ENCODE data around the gene NXNL2.
A peak's percentile ranks its signal among the peaks of the same experiment; 100 is the strongest.

Gene NXNL2

DNA sequence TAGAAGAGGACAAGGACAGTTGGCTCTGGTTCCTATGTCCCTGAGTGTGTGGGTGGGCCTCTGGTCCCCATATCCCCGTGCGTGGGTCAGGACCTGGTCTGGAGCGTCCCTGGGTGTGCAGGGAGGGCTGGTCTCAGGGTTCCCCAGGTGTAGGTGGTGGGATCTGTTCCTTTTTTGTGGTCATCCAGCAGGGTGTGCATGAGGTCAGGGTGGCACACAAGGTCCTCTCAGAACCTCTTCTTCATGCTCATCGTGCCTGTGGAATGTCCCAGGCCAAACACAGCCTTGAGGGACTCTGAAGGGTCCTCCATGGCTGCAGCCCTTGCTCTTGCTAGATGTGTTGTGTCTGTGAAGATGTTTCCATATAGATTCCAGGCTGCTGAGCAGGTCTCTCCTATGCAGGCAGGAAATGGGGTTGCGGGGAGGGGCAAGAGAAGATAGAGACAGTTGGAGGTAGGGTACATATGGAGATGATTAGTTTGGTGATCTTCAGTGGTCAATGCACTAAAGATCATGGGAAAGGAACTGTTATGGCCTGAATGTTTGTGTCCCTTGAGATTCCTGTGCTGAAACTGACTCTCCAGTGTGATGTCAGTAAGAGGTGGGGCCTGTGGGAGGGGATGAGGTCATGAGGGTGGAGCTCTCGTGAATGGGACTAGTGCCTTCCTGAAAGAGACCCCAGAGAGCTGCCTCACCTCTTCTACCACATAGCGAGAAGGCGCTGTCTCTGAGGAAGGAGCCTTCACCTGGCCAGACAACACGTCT, 53.1 kb downstream of the NXNL2 start:
- Histone ChIP-seq H4K20me1 (ENCODE audit: insufficient read depth) (no peaks in the 10 kb centered on the region), H3K27me3 (ENCODE audit: insufficient read depth, low read depth) (no peaks in the 10 kb centered on the region), H3K9ac (no peak overlapping the region), H3K27ac (no peak overlapping the region), H3K4me2 (no peak overlapping the region), H3K4me3 (IDR thresholded peaks at IDR 0.05; ENCODE audit: insufficient read depth, low read depth, low read length) (no peak overlapping the region), H2AFZ (ENCODE audit: low read depth) (no peak overlapping the region), H3K36me3 (ENCODE audit: insufficient read depth) (no peaks in the 10 kb centered on the region), H3K79me2 (ENCODE audit: insufficient read depth, low read depth) (no peaks in the 10 kb centered on the region), H3K4me1 (ENCODE audit: low read depth, poor library complexity, severe bottlenecking) (no peaks in the 10 kb centered on the region)
- no peak for TF ChIP-seq CTCF (conservative IDR thresholded peaks at IDR 0.05; ENCODE audit: low read depth, low read length)

- no peaks in the 10 kb centered on the region for H3K36me3 ChIP-seq (ENCODE audit: insufficient read depth)
- H4K20me1 ChIP-seq (ENCODE audit: insufficient read depth), result no peaks in the 10 kb centered on the region
- no peaks in the 10 kb centered on the region for H3K79me2 ChIP-seq (ENCODE audit: insufficient read depth, low read depth)
- H2AFZ ChIP-seq (ENCODE audit: low read depth), result no peak overlapping the region
- H3K27me3 ChIP-seq (ENCODE audit: insufficient read depth, low read depth), result no peaks in the 10 kb centered on the region
- no peak for TF ChIP-seq CTCF (conservative IDR thresholded peaks at IDR 0.05; ENCODE audit: low read depth, low read length)
- no peaks in the 10 kb centered on the region for H3K4me1 ChIP-seq (ENCODE audit: low read depth, poor library complexity, severe bottlenecking)
- H3K4me2 ChIP-seq, result no peak overlapping the region
- H3K27ac ChIP-seq, result no peak overlapping the region
- no peak overlapping the region for H3K4me3 ChIP-seq (IDR thresholded peaks at IDR 0.05; ENCODE audit: insufficient read depth, low read depth, low read length)
- H3K9ac ChIP-seq, result no peak overlapping the region
Measured at GRCh38 chr9:88589656-88590055, 54.7 kb downstream of the NXNL2 start.

DNA sequence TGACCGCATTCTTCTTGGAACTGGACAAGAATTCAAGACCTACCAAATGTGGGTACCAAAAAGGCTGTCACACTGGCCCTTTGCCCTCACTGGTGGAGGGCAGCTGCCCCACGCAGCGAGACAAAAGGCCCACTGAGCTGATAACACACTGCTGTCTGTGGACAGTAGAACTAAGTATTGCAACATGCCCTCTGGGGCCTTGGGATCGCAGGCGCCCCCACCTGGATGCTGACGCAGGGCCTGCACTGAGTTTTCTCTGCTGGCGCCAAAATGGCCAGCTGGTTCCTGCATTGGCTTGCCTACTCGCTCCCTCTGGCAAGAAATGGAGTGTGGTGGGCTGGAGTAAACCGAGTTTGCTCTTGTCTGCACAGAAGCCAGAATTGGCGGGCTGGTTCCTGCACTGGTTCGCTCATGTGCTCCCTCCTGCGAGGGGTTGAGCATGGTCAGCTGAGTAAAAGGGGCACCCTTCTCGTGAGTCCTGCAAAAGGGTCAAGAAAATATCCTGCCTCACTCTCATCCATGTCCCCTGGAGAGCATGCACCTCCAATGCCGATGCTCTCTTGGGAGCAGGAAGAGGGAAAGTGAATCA, 55.7 kb downstream of the NXNL2 start:
- no peaks in the 10 kb centered on the region for H3K27me3 ChIP-seq (ENCODE audit: insufficient read depth, low read depth)
- no peaks in the 10 kb centered on the region for H3K79me2 ChIP-seq (ENCODE audit: insufficient read depth, low read depth)
- no peak overlapping the region for H3K4me2 ChIP-seq
- H3K9ac ChIP-seq, result no peak overlapping the region
- no peaks in the 10 kb centered on the region for H4K20me1 ChIP-seq (ENCODE audit: insufficient read depth)
- H2AFZ ChIP-seq (ENCODE audit: low read depth), result no peak overlapping the region
- no peaks in the 10 kb centered on the region for H3K36me3 ChIP-seq (ENCODE audit: insufficient read depth)
- 0 out of 2 replicates have a peak, but pooled peaks have one; percentile 19 for TF ChIP-seq CTCF (conservative IDR thresholded peaks at IDR 0.05; ENCODE audit: low read depth, low read length)
- H3K4me3 ChIP-seq (IDR thresholded peaks at IDR 0.05; ENCODE audit: insufficient read depth, low read depth, low read length), result no peak overlapping the region
- H3K27ac ChIP-seq, result no peak overlapping the region
- H3K4me1 ChIP-seq (ENCODE audit: low read depth, poor library complexity, severe bottlenecking), result no peaks in the 10 kb centered on the region

DNA sequence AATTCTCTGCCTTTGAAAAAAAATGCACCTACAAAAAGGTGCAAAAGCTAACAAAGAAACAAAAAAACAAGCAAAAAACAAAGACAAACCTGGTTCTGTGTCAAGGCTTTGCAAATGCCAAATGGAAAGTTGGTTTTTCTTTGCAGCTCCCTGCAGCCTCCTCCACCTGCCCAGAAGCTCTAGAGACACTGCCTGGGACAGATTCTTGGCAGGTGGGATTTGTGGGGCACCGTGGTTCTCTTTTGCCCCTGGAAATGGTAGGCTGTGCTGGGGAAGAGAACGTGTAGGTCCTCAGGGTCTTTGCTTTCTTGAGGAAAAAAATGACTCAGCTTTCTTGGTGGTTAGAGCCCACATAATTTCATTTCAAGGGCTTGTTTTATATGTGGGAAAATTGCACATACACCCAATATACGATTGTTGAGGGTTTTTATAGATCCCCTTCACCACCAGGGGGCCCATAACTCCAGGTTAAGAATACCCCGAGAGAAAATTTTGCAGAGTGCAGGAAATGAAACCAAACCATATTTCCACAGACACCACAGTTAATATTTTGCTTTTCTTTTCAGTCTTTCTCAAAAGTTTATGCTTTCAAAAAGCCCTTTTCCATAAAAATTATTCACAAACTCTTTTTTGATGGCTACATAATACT, 58.7 kb downstream of the NXNL2 start:
- H3K4me3 ChIP-seq (IDR thresholded peaks at IDR 0.05; ENCODE audit: insufficient read depth, low read depth, low read length), result no peak overlapping the region
- no peak overlapping the region for H3K9ac ChIP-seq
- H3K79me2 ChIP-seq (ENCODE audit: insufficient read depth, low read depth), result no peaks in the 10 kb centered on the region
- no peaks in the 10 kb centered on the region for H4K20me1 ChIP-seq (ENCODE audit: insufficient read depth)
- H2AFZ ChIP-seq (ENCODE audit: low read depth), result no peak overlapping the region
- no peaks in the 10 kb centered on the region for H3K36me3 ChIP-seq (ENCODE audit: insufficient read depth)
- H3K27me3 ChIP-seq (ENCODE audit: insufficient read depth, low read depth), result no peaks in the 10 kb centered on the region
- H3K4me1 ChIP-seq (ENCODE audit: low read depth, poor library complexity, severe bottlenecking), result no peaks in the 10 kb centered on the region
- no peak overlapping the region for H3K27ac ChIP-seq
- H3K4me2 ChIP-seq, result no peak overlapping the region
- TF ChIP-seq CTCF (conservative IDR thresholded peaks at IDR 0.05; ENCODE audit: low read depth, low read length), result peak; percentile 77

All from KMS-11 (cell line).